Gastrocnemius medialis (tissue), 4 donors: ENCODE results near the gene AGTRAP. TPM values are rescaled to one million over a fixed set of nuclear protein-coding genes. Genes with fewer than 3 reads are reported as not detected.

Experiments used
- ATAC-seq, 2 donors: fragments of 150-250 bp; one replicate each; pipeline ENCODE4 v1.9.1; 2016
- DNase-seq, 2 donors: peaks; one replicate each; pipeline ENCODE4 v3.0.0-alpha.2; 2019
- H3K27ac ChIP-seq, 4 donors: fragments of 200-600 bp; sonication (generic); 1 replicate in 1 of 4; 2 replicates in 3 of 4; pipeline ENCODE4 v1.5.1; 2016 to 2018; ENCODE audit warnings: mild to moderate bottlenecking in 2 of 4, moderate library complexity in 1 of 4
- H3K27me3 ChIP-seq, 3 donors: fragments of 200-600 bp; sonication (generic) in 2 of 3; 1 replicate in 1 of 3; 2 replicates in 2 of 3; pipeline versions ENCODE4 v1.5.1 to v1.6.0; 2016 to 2019; ENCODE audit warnings: mild to moderate bottlenecking in 1 of 3, moderate library complexity in 1 of 3
- H3K36me3 ChIP-seq, 2 donors: fragments of 200-600 bp; sonication (generic) in 1 of 2; one replicate each; pipeline ENCODE4 v1.5.1; 2017 to 2018
- H3K4me1 ChIP-seq, 2 donors: fragments of 200-600 bp; sonication (generic) in 1 of 2; one replicate each; pipeline ENCODE4 v1.5.1; 2016 to 2017; ENCODE audit warnings: mild to moderate bottlenecking in 2 of 2
- H3K4me3 ChIP-seq, 4 donors: fragments of 200-600 bp; sonication (generic) in 3 of 4; 1 replicate in 1 of 4; 2 replicates in 3 of 4; pipeline ENCODE4 v1.5.1; 2016 to 2019; ENCODE audit warnings: mild to moderate bottlenecking in 2 of 4
- H3K9me3 ChIP-seq, 3 donors: fragments of 200-600 bp; sonication (generic) in 2 of 3; 1 replicate in 1 of 3; 2 replicates in 2 of 3; pipeline ENCODE4 v1.5.1; 2016 to 2019
- POLR2A ChIP-seq, 2 donors: fragments of 450-650 bp; IDR thresholded peaks; one replicate each; pipeline ENCODE4 v1.6.1; 2017; ENCODE audit warnings: antibody characterized with exemption in 2 of 2, mild to moderate bottlenecking in 2 of 2, moderate library complexity in 2 of 2
- in situ Hi-C, 4 donors: fragments of 200-750 bp; cut with MboI; loops; one replicate each; pipeline versions ENCODE4 v1.15.0 to v1.8.0; 2017; ENCODE audit warnings: low sequenced_read_pairs in 4 of 4
- intact Hi-C: fragments of 100-400 bp; cut with DNase I; formaldehyde crosslinking; loops from one replicate; pipeline ENCODE4 v1.15.1; 2023; ENCODE audit warnings: low total_unique reads
- total RNA-seq, 4 donors: library from RNA; depleted of rRNA; stranded (reverse); fragments of >200 nt; gene quantifications; one replicate each; pipeline versions ENCODE4 v1.1.0 to v1.2.3, GENCODE V29; 2016
- TF ChIP-seq, protein P1 (sequence below), 5 experiments: fragments of 450-650 bp in 3 of 5; fragments of 200-600 bp in 2 of 5; sonication (generic) in 2 of 5; IDR thresholded peaks in 4 of 5; conservative IDR thresholded peaks in 1 of 5; 1 replicate in 4 of 5; 2 replicates in 1 of 5; pipeline ENCODE4 v1.5.1; 2016 to 2019; ENCODE audit warnings: antibody characterized with exemption in 5 of 5, mild to moderate bottlenecking in 3 of 5, moderate library complexity in 3 of 5

AGTRAP gene
- total RNA-seq, 4 donors from 2014 or later: 37.8 to 144 (median 103) TPM

DNA sequence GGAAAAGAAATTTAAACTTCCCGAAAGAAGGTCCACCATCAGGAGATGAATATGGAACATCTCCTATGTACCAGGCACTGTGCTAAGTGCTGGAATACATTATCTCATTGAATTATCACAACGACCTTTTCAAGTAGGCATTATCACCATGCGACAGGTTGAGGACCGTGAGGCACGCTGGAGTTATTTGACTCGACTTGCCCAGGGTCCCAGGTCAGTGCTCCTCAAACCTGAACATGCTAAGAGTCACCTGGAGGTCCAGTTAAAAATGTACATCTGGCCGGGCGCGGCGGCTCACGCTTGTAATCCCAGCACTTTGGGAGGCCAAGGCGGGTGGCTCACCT, 15.9 kb upstream of the AGTRAP start:
- Histone ChIP-seq H3K27me3 (no peaks in the 10 kb centered on the region), H3K36me3 (no peaks in the 10 kb centered on the region), H3K4me3 (peak overlapping the region in 2 of 4 donors; percentile 47 to 53), H3K27ac (no peak overlapping the region), H3K4me1 (peaks cover 0 to 8% of the 10 kb centered on the region in 2 donors), H3K9me3 (no peaks in the 10 kb centered on the region)
- ATAC-seq (no peak), DNase-seq (no peak)
- in situ Hi-C loops (no loop called here), intact Hi-C loops (no loop called here)
- TF ChIP-seq, protein P1, sequence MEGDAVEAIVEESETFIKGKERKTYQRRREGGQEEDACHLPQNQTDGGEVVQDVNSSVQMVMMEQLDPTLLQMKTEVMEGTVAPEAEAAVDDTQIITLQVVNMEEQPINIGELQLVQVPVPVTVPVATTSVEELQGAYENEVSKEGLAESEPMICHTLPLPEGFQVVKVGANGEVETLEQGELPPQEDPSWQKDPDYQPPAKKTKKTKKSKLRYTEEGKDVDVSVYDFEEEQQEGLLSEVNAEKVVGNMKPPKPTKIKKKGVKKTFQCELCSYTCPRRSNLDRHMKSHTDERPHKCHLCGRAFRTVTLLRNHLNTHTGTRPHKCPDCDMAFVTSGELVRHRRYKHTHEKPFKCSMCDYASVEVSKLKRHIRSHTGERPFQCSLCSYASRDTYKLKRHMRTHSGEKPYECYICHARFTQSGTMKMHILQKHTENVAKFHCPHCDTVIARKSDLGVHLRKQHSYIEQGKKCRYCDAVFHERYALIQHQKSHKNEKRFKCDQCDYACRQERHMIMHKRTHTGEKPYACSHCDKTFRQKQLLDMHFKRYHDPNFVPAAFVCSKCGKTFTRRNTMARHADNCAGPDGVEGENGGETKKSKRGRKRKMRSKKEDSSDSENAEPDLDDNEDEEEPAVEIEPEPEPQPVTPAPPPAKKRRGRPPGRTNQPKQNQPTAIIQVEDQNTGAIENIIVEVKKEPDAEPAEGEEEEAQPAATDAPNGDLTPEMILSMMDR (IDR thresholded peaks at IDR 0.05 in 4 of 5, conservative IDR thresholded peaks at IDR 0.05 in 1 of 5): no peak
- TF ChIP-seq POLR2A (IDR thresholded peaks at IDR 0.05): no peak

- ATAC-seq (no peak), DNase-seq (no peak)
- in situ Hi-C loops: no loop called here
- no peak overlapping the region for H3K27ac ChIP-seq
- intact Hi-C loops: no loop called here
- TF ChIP-seq, protein P1 (IDR thresholded peaks at IDR 0.05 in 4 of 5, conservative IDR thresholded peaks at IDR 0.05 in 1 of 5): no peak
- TF ChIP-seq POLR2A (IDR thresholded peaks at IDR 0.05): no peak
- no peaks in the 10 kb centered on the region for H3K36me3 ChIP-seq
- H3K27me3 ChIP-seq: no peaks in the 10 kb centered on the region
- no peaks in the 10 kb centered on the region for H3K9me3 ChIP-seq
- H3K4me3 ChIP-seq: no peak overlapping the region
- H3K4me1 ChIP-seq: peaks cover 0 to 8% of the 10 kb centered on the region in 2 donors
These were observed 15.4 kb upstream of the AGTRAP start for GRCh38 chr1:11720525-11720924.

GRCh38 chr1:11721311-11721710, 14.6 kb upstream of the AGTRAP start:
- intact Hi-C loops: no loop called here
- Histone ChIP-seq H3K4me3 (no peak overlapping the region), H3K9me3 (no peaks in the 10 kb centered on the region), H3K27ac (no peak overlapping the region), H3K36me3 (no peaks in the 10 kb centered on the region), H3K27me3 (no peaks in the 10 kb centered on the region), H3K4me1 (peaks cover 0 to 8% of the 10 kb centered on the region in 2 donors)
- in situ Hi-C loops: no loop called here
- no peak for ATAC-seq
- DNase-seq: no peak
- TF ChIP-seq, protein P1 (IDR thresholded peaks at IDR 0.05 in 4 of 5, conservative IDR thresholded peaks at IDR 0.05 in 1 of 5): no peak
- no peak for TF ChIP-seq POLR2A (IDR thresholded peaks at IDR 0.05)

- ATAC-seq: no peak
- Histone ChIP-seq H3K4me1 (peaks cover 0 to 8% of the 10 kb centered on the region in 2 donors), H3K9me3 (no peaks in the 10 kb centered on the region), H3K36me3 (no peaks in the 10 kb centered on the region), H3K27ac (no peak overlapping the region), H3K27me3 (no peaks in the 10 kb centered on the region), H3K4me3 (no peak overlapping the region)
- intact Hi-C loops (no loop called here), in situ Hi-C loops (no loop called here)
- no peak for DNase-seq
- TF ChIP-seq, protein P1 (IDR thresholded peaks at IDR 0.05 in 4 of 5, conservative IDR thresholded peaks at IDR 0.05 in 1 of 5): no peak
- TF ChIP-seq POLR2A (IDR thresholded peaks at IDR 0.05): no peak
These were observed 13.4 kb upstream of the AGTRAP start for GRCh38 chr1:11722538-11722937.

DNA sequence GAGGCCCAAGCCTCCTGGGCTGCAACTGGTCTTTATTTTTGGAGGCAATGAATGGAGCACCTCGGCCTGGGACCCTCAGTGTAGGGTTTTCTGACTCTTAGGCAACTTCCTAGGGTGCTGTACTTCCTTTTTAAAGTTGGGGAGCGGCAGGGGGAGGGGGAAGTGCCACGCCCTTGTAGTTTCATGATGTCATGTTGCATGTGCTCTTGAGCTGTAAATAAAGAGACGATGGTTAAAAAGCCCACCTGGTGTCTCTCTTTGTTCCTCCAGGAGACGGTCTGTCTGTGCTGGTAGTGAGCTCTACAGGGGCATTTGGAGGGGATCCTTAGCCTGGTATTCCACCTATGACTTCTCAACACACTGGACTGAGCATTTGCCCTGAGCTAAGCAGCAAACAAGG, 10.3 kb upstream of the AGTRAP start:
- no peak overlapping the region for H3K4me3 ChIP-seq
- H3K27me3 ChIP-seq: no peaks in the 10 kb centered on the region
- peaks cover 0 to 3% of the 10 kb centered on the region in 2 donors for H3K4me1 ChIP-seq
- H3K9me3 ChIP-seq: no peaks in the 10 kb centered on the region
- TF ChIP-seq, protein P1 (IDR thresholded peaks at IDR 0.05 in 4 of 5, conservative IDR thresholded peaks at IDR 0.05 in 1 of 5): no peak
- TF ChIP-seq POLR2A (IDR thresholded peaks at IDR 0.05): no peak
- H3K36me3 ChIP-seq: no peaks in the 10 kb centered on the region
- intact Hi-C loops (no loop called here), in situ Hi-C loops (no loop called here)
- DNase-seq (no peak), ATAC-seq (no peak)
- no peak overlapping the region for H3K27ac ChIP-seq
